CD4-positive, CD25-positive, alpha-beta regulatory T cell (primary cell): ENCODE data around the gene HOXC5. TPM values are rescaled to one million over a fixed set of nuclear protein-coding genes. Genes with fewer than 3 reads are reported as not detected.
A peak's percentile ranks its signal among the peaks of the same experiment; 100 is the strongest.

Experiments
- ATAC-seq, 2 donors: fragments of 150-1000 bp; cut with Tn5 transposase; one replicate each; pipeline ENCODE4 v1.10.0; 2021; ENCODE audit warnings: low read depth in 2 of 2, moderate number of reproducible peaks in 2 of 2, moderate library complexity in 1 of 2
- DNase-seq, 3 donors: peaks; one replicate each; pipeline versions ENCODE4 v3.0.0 to v3.0.0-alpha.2; 2012 to 2022; ENCODE audit warnings: mixed read lengths in 1 of 3
- H3K27ac ChIP-seq: one replicate; pipeline ENCODE4 v1.7.0; 2013; ENCODE audit warnings: mild to moderate bottlenecking, low read length; ENCODE audit not compliant: insufficient read depth, poor library complexity, severe bottlenecking
- H3K27me3 ChIP-seq: one replicate; pipeline ENCODE4 v1.7.0; 2013; ENCODE audit warnings: low read length; ENCODE audit not compliant: control insufficient read depth, insufficient read depth
- H3K36me3 ChIP-seq: one replicate; pipeline ENCODE4 v1.7.0; 2013; ENCODE audit warnings: mild to moderate bottlenecking, low read length, moderate library complexity; ENCODE audit not compliant: control insufficient read depth, insufficient read depth
- H3K4me1 ChIP-seq: 2 replicates; pipeline ENCODE4 v1.7.0; 2013; ENCODE audit warnings: mild to moderate bottlenecking, low read length; ENCODE audit not compliant: insufficient read depth, control insufficient read depth, poor library complexity, severe bottlenecking
- H3K4me3 ChIP-seq: one replicate; pipeline ENCODE4 v1.7.0; 2013; ENCODE audit warnings: low read depth, mild to moderate bottlenecking, low read length, moderate library complexity
- H3K9me3 ChIP-seq, 2 experiments: 1 replicate in 1 of 2; 2 replicates in 1 of 2; pipeline ENCODE4 v1.7.0; 2013; ENCODE audit warnings: low read length in 2 of 2, mild to moderate bottlenecking in 1 of 2, moderate library complexity in 1 of 2; ENCODE audit not compliant: control insufficient read depth in 2 of 2
- H3K27ac Mint-ChIP-seq, 3 donors: one replicate each; pipeline ENCODE4 v1.8.0; 2020 to 2022; ENCODE audit warnings: mild to moderate bottlenecking in 3 of 3, mixed read lengths in 3 of 3, moderate library complexity in 2 of 3
- H3K27me3 Mint-ChIP-seq: one replicate; pipeline ENCODE4 v1.8.0; 2022; ENCODE audit warnings: mild to moderate bottlenecking, mixed read lengths
- H3K36me3 Mint-ChIP-seq: one replicate; pipeline ENCODE4 v1.8.0; 2020; ENCODE audit warnings: mixed read lengths
- H3K4me1 Mint-ChIP-seq, 4 donors: one replicate each; pipeline ENCODE4 v1.8.0; 2020 to 2022; ENCODE audit warnings: mixed read lengths in 4 of 4, mild to moderate bottlenecking in 1 of 4
- H3K4me3 Mint-ChIP-seq, 4 donors: one replicate each; pipeline ENCODE4 v1.8.0; 2020 to 2022; ENCODE audit warnings: mild to moderate bottlenecking in 4 of 4, mixed read lengths in 4 of 4, moderate library complexity in 3 of 4
- H3K9me3 Mint-ChIP-seq, 7 donors: one replicate each; pipeline ENCODE4 v1.8.0; 2020 to 2022; ENCODE audit warnings: mixed read lengths in 7 of 7, mild to moderate bottlenecking in 3 of 7, moderate library complexity in 2 of 7
- polyA plus RNA-seq, 4 donors: library from polyadenylated mRNA; unstranded; fragments of 300-500 nt; fragmentation: Illumina TruSeq; gene quantifications; one replicate each; pipeline ENCODE4 v1.2.3, GENCODE V29; 2021
- total RNA-seq: library from RNA; stranded (reverse); gene quantifications from one replicate; pipeline ENCODE4 v1.2.3, GENCODE V29; 2022

HOXC5 gene
- total and polyA plus RNA-seq, 5 donors from 2014 or later, result not detected

- Mint-ChIP-seq H3K4me1 (peaks cover 0 to 38% (median 19%) of the 10 kb centered on the region in 4 donors), H3K4me3 (no peak overlapping the region), H3K27ac (no peak overlapping the region)
Observed at GRCh38 chr12:54031480-54031879, 1.4 kb upstream of the HOXC5 start.

GRCh38 chr12:54032086-54032619 lies 697 bp upstream of the HOXC5 start:
- DNase-seq, result no peak
- Mint-ChIP-seq H3K4me3 (no peak overlapping the region), H3K27me3 (peaks cover 97% of the 10 kb centered on the region), H3K36me3 (no peaks in the 10 kb centered on the region), H3K27ac (peak overlapping the region in 1 of 3 donors; percentile 56), H3K4me1 (peaks cover 0 to 34% (median 17%) of the 10 kb centered on the region in 4 donors), H3K9me3 (peaks cover 0 to 10% (median 3%) of the 10 kb centered on the region in 7 donors)
- Histone ChIP-seq H3K36me3 (no peaks in the 10 kb centered on the region), H3K27me3 (peaks cover 31% of the 10 kb centered on the region), H3K4me3 (no peak overlapping the region), H3K9me3 (peaks cover 8 to 18% of the 10 kb centered on the region in 2 experiments), H3K27ac (no peak overlapping the region), H3K4me1 (peaks cover 22% of the 10 kb centered on the region)
- no peak for ATAC-seq

More at GRCh38 chr12:54031480-54031879, 1.4 kb upstream of the HOXC5 start:
- H3K9me3 Mint-ChIP-seq, result peaks cover 0 to 10% (median 3%) of the 10 kb centered on the region in 7 donors
- no peak for ATAC-seq
- H3K36me3 Mint-ChIP-seq, result no peaks in the 10 kb centered on the region
- no peaks in the 10 kb centered on the region for H3K36me3 ChIP-seq
- peaks cover 26% of the 10 kb centered on the region for H3K4me1 ChIP-seq
- DNase-seq, result no peak
- H3K27ac ChIP-seq, result no peak overlapping the region
- peaks cover 36% of the 10 kb centered on the region for H3K27me3 ChIP-seq
- peaks cover 97% of the 10 kb centered on the region for H3K27me3 Mint-ChIP-seq
- H3K4me3 ChIP-seq, result no peak overlapping the region
- H3K9me3 ChIP-seq, result peaks cover 8 to 18% of the 10 kb centered on the region in 2 experiments

GRCh38 chr12:54033106-54033979 lies 493 bp downstream of the HOXC5 start:
- Mint-ChIP-seq H3K27me3 (peaks cover 97% of the 10 kb centered on the region), H3K4me1 (peaks cover 0 to 32% (median 14%) of the 10 kb centered on the region in 4 donors), H3K27ac (no peak overlapping the region), H3K9me3 (peaks cover 0 to 10% (median 2%) of the 10 kb centered on the region in 7 donors), H3K36me3 (no peaks in the 10 kb centered on the region), H3K4me3 (peak overlapping the region in 3 of 4 donors; percentile 51 to 57 (median 52))
- Histone ChIP-seq H3K9me3 (peaks cover 8 to 18% of the 10 kb centered on the region in 2 experiments), H3K27ac (no peak overlapping the region), H3K36me3 (no peaks in the 10 kb centered on the region), H3K4me1 (peaks cover 22% of the 10 kb centered on the region), H3K4me3 (no peak overlapping the region), H3K27me3 (peaks cover 23% of the 10 kb centered on the region)
- ATAC-seq (no peak), DNase-seq (no peak)

GRCh38 chr12:54033980-54034784 lies 1.3 kb downstream of the HOXC5 start:
- no peak overlapping the region for H3K4me3 ChIP-seq
- no peak overlapping the region for H3K27ac ChIP-seq
- no peak for DNase-seq
- Mint-ChIP-seq H3K36me3 (no peaks in the 10 kb centered on the region), H3K4me1 (peaks cover 0 to 29% (median 13%) of the 10 kb centered on the region in 4 donors), H3K4me3 (peak overlapping the region; percentile 36 to 74 (median 56)), H3K27me3 (peaks cover 97% of the 10 kb centered on the region), H3K9me3 (peaks cover 0 to 10% (median 2%) of the 10 kb centered on the region in 7 donors), H3K27ac (peak overlapping the region in 1 of 3 donors; percentile 48)
- no peaks in the 10 kb centered on the region for H3K36me3 ChIP-seq
- peaks cover 28% of the 10 kb centered on the region for H3K27me3 ChIP-seq
- peaks cover 22% of the 10 kb centered on the region for H3K4me1 ChIP-seq
- peaks cover 8 to 18% of the 10 kb centered on the region in 2 experiments for H3K9me3 ChIP-seq
- no peak for ATAC-seq

GRCh38 chr12:54034785-54035310 lies 2.0 kb downstream of the HOXC5 start:
- Mint-ChIP-seq H3K27ac (peak overlapping the region in 1 of 3 donors; percentile 66), H3K4me3 (peak overlapping the region in 2 of 4 donors; percentile 31 to 70), H3K9me3 (peaks cover 0 to 10% (median 2%) of the 10 kb centered on the region in 7 donors), H3K27me3 (peaks cover 97% of the 10 kb centered on the region), H3K36me3 (no peaks in the 10 kb centered on the region), H3K4me1 (peaks cover 0 to 24% (median 12%) of the 10 kb centered on the region in 4 donors)
- DNase-seq (no peak), ATAC-seq (no peak)
- no peak overlapping the region for H3K4me3 ChIP-seq
- H3K27ac ChIP-seq, result no peak overlapping the region
- H3K36me3 ChIP-seq, result no peaks in the 10 kb centered on the region
- peaks cover 22% of the 10 kb centered on the region for H3K4me1 ChIP-seq
- peaks cover 8 to 18% of the 10 kb centered on the region in 2 experiments for H3K9me3 ChIP-seq
- H3K27me3 ChIP-seq, result peaks cover 26% of the 10 kb centered on the region

- H3K9me3 Mint-ChIP-seq, result peaks cover 0 to 10% (median 2%) of the 10 kb centered on the region in 7 donors
- peaks cover 8 to 18% of the 10 kb centered on the region in 2 experiments for H3K9me3 ChIP-seq
Observed at GRCh38 chr12:54035568-54036264, 2.9 kb downstream of the HOXC5 start.

More at GRCh38 chr12:54035568-54036264, 2.9 kb downstream of the HOXC5 start:
- Histone ChIP-seq H3K27ac (no peak overlapping the region), H3K4me3 (no peak overlapping the region), H3K36me3 (no peaks in the 10 kb centered on the region), H3K4me1 (peaks cover 20% of the 10 kb centered on the region), H3K27me3 (peaks cover 32% of the 10 kb centered on the region)
- Mint-ChIP-seq H3K36me3 (no peaks in the 10 kb centered on the region), H3K27me3 (peaks cover 96% of the 10 kb centered on the region), H3K4me3 (peak overlapping the region in 1 of 4 donors; percentile 44), H3K4me1 (peaks cover 0 to 22% (median 11%) of the 10 kb centered on the region in 4 donors), H3K27ac (no peak overlapping the region)
- DNase-seq (no peak), ATAC-seq (no peak)
